Measurements from ENCODE around the gene GPRIN3. TPM values are rescaled to one million over a fixed set of nuclear protein-coding genes. Genes with fewer than 3 reads are reported as not detected.

The GPRIN3 gene
- total and polyA plus RNA-seq, 2 of the 13 experiments (the other 11 are each of a cell fraction or from before 2014, with no cell fraction given) = not detected

GRCh38 chr4:89273741-89274141, 33.9 kb downstream of the GPRIN3 start:
- no peak for TF ChIP-seq THAP11 (CRISPR knock-in tag; IDR thresholded peaks at IDR 0.05)
- TF ChIP-seq, protein P1, sequence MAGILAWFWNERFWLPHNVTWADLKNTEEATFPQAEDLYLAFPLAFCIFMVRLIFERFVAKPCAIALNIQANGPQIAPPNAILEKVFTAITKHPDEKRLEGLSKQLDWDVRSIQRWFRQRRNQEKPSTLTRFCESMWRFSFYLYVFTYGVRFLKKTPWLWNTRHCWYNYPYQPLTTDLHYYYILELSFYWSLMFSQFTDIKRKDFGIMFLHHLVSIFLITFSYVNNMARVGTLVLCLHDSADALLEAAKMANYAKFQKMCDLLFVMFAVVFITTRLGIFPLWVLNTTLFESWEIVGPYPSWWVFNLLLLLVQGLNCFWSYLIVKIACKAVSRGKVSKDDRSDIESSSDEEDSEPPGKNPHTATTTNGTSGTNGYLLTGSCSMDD (CRISPR knock-in tag; IDR thresholded peaks at IDR 0.05) = no peak
- TF ChIP-seq ZBTB4 (CRISPR knock-in tag; IDR thresholded peaks at IDR 0.05; ENCODE audit: borderline replicate concordance) = no peak
- H3K4me2 ChIP-seq (ENCODE audit: low read depth, low read length) = no peak overlapping the region
- no peaks in the 10 kb centered on the region for H3K36me3 ChIP-seq (replicated peaks in 1 of 2; ENCODE audit: control insufficient read depth in 1 of 2, insufficient read depth in 2 of 2, low read length in 2 of 2)
- intact Hi-C loops (cut with micrococcal nuclease; ENCODE audit: unreplicated experiment) = no loop called here
- H3K4me3 ChIP-seq (replicated peaks in 1 of 3; ENCODE audit: insufficient read depth in 1 of 3, low read depth in 2 of 3, low read length in 3 of 3) = no peak overlapping the region
- DNase-seq (ENCODE audit: low spot score) (no peak), ATAC-seq (no peak), FAIRE-seq (no peak)
- no peak overlapping the region for H3K9ac ChIP-seq (ENCODE audit: insufficient read depth, low read depth, low read length)
- no peaks in the 10 kb centered on the region for H4K20me1 ChIP-seq (ENCODE audit: insufficient read depth, low read length)
- no peak overlapping the region for H2AFZ ChIP-seq (ENCODE audit: low read length)
- no peaks in the 10 kb centered on the region for H3K4me1 ChIP-seq (ENCODE audit: insufficient read depth, low read length)
- in situ Hi-C loops (cut with HindIII; ENCODE audit: extremely low pct_ligation_motif_present, low pct_unique_long_range_greater_than_20kb) = no loop called here
- no peaks in the 10 kb centered on the region for H3K79me2 ChIP-seq (ENCODE audit: insufficient read depth, low read length)
- H3K27me3 ChIP-seq (ENCODE audit: control insufficient read depth in 1 of 2, insufficient read depth in 2 of 2, low read length in 2 of 2) = no peaks in the 10 kb centered on the region
- no TSS peak for BruUV-seq (replicated peaks)
- WGBS (ENCODE audit: low lambda C conversion rate) = 22% methylated on average over 5 of the region's 5 CpGs
- ChIA-PET CTCF (ENCODE audit: low intra/inter-chr PET ratio, low total read pairs) (no interaction called here), POLR2A (no interaction called here)
- H3K9me3 ChIP-seq (ENCODE audit: low read length) = no peaks in the 10 kb centered on the region
- no peak overlapping the region for H3K27ac ChIP-seq (ENCODE audit: extremely low read length, insufficient read depth, low read length)

DNA sequence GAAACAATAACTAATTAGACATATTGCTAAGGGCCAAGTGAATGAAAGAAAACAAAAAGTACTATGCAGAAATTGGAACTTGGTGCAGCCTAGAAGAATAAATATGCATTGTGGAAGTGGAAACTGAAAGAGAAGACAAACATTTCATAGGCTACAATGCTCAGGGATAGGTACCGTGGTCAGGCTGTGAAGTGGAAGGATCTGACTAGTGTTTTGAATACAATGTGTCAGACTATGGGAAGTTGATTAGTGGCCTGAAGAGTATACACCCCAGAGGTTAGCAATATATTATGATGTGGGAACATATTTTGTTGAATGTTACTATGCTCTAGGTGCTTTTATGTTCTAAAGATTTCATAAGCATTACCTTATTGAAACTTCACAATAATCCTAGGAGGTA, 36.8 kb downstream of the GPRIN3 start:
- POLR2A ChIA-PET = no interaction called here
- no peak overlapping the region for H2AFZ ChIP-seq (ENCODE audit: low read length)
- H3K9ac ChIP-seq (ENCODE audit: insufficient read depth, low read depth, low read length) = no peak overlapping the region
- no peak overlapping the region for H3K27ac ChIP-seq (ENCODE audit: extremely low read length, insufficient read depth, low read length)
- CTCF ChIA-PET (ENCODE audit: low intra/inter-chr PET ratio, low total read pairs) = no interaction called here
- ATAC-seq (no peak), DNase-seq (ENCODE audit: low spot score) (no peak), FAIRE-seq (no peak)
- H3K4me1 ChIP-seq (ENCODE audit: insufficient read depth, low read length) = no peaks in the 10 kb centered on the region
- H3K79me2 ChIP-seq (ENCODE audit: insufficient read depth, low read length) = no peaks in the 10 kb centered on the region
- H3K4me2 ChIP-seq (ENCODE audit: low read depth, low read length) = no peak overlapping the region
- H3K36me3 ChIP-seq (replicated peaks in 1 of 2; ENCODE audit: control insufficient read depth in 1 of 2, insufficient read depth in 2 of 2, low read length in 2 of 2) = no peaks in the 10 kb centered on the region
- intact Hi-C loops (cut with micrococcal nuclease; ENCODE audit: unreplicated experiment) (no loop called here), in situ Hi-C loops (cut with HindIII; ENCODE audit: extremely low pct_ligation_motif_present, low pct_unique_long_range_greater_than_20kb) (no loop called here)
- H3K9me3 ChIP-seq (ENCODE audit: low read length) = no peaks in the 10 kb centered on the region
- no peaks in the 10 kb centered on the region; a peak in 1 of 5 replicates for H3K27me3 ChIP-seq (ENCODE audit: control insufficient read depth in 1 of 2, insufficient read depth in 2 of 2, low read length in 2 of 2)
- H3K4me3 ChIP-seq (replicated peaks in 1 of 3; ENCODE audit: insufficient read depth in 1 of 3, low read depth in 2 of 3, low read length in 3 of 3) = no peak overlapping the region
- 3% methylated on average over 1 of the region's 1 CpG for WGBS (ENCODE audit: low lambda C conversion rate)
- no peaks in the 10 kb centered on the region for H4K20me1 ChIP-seq (ENCODE audit: insufficient read depth, low read length)
- no TSS peak for BruUV-seq (replicated peaks)
- TF ChIP-seq ZNF713 (CRISPR knock-in tag; IDR thresholded peaks at IDR 0.05) = no peak
- no peak for TF ChIP-seq U2AF1 (optimal IDR thresholded peaks at IDR 0.05; ENCODE audit: low read depth, low read length)
- TF ChIP-seq ERF (CRISPR knock-in tag; IDR thresholded peaks at IDR 0.05) = no peak
- TF ChIP-seq ELK4 (CRISPR knock-in tag; IDR thresholded peaks at IDR 0.05; ENCODE audit: borderline replicate concordance) = no peak
- TF ChIP-seq ZNF598 (CRISPR knock-in tag; IDR thresholded peaks at IDR 0.05; ENCODE audit: borderline replicate concordance) = no peak
- TF ChIP-seq ZFP62 (CRISPR knock-in tag; IDR thresholded peaks at IDR 0.05) = no peak
- TF ChIP-seq TP53 (CRISPR knock-in tag; conservative IDR thresholded peaks at IDR 0.05) = no peak
- TF ChIP-seq ZNF660 (CRISPR knock-in tag; IDR thresholded peaks at IDR 0.05; ENCODE audit: borderline replicate concordance, low read depth) = no peak
- no peak for TF ChIP-seq ARNTL (CRISPR knock-in tag; IDR thresholded peaks at IDR 0.05)
- TF ChIP-seq, protein P2, sequence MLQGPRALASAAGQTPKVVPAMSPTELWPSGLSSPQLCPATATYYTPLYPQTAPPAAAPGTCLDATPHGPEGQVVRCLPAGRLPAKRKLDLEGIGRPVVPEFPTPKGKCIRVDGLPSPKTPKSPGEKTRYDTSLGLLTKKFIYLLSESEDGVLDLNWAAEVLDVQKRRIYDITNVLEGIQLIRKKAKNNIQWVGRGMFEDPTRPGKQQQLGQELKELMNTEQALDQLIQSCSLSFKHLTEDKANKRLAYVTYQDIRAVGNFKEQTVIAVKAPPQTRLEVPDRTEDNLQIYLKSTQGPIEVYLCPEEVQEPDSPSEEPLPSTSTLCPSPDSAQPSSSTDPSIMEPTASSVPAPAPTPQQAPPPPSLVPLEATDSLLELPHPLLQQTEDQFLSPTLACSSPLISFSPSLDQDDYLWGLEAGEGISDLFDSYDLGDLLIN (CRISPR knock-in tag; IDR thresholded peaks at IDR 0.05; ENCODE audit: borderline replicate concordance) = no peak

Data from HepG2 (cell line).